Subcutaneous adipose tissue (tissue), 4 donors: ENCODE measurements around the gene TIMM23B. TPM values are rescaled to one million over a fixed set of nuclear protein-coding genes. Genes with fewer than 3 reads are reported as not detected.
"Not testable (repeated sequence)": the region's sequence is repeated elsewhere in the genome, so short reads cannot be mapped to it uniquely, and the experiment has no call there.

Experiments used
- small RNA-seq: library from RNA; depleted of rRNA; stranded (forward); fragments of <200 nt; gene quantifications from one replicate; pipeline ENCODE3, GENCODE V24; 2016
- total RNA-seq, 4 donors: library from RNA; depleted of rRNA; stranded (reverse); fragments of >200 nt; gene quantifications; one replicate each; pipeline ENCODE4 v1.1.0, GENCODE V29; 2016
- TF ChIP-seq, protein P1 (sequence below): fragments of 450-650 bp; IDR thresholded peaks from one replicate; pipeline ENCODE4 v1.5.1; 2016; ENCODE audit warnings: low read depth, mild to moderate bottlenecking, control low read depth, antibody characterized with exemption, moderate library complexity

Gene TIMM23B, protein sequence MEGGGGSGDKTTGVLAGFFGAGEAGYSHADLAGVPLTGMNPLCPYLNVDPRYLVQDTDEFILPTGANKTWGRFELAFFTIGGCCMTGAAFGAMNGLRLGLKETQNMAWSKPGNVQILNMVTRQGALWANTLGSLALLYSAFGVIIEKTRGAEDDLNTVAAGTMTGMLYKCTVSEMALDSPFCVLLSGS
- total RNA-seq: 10 to 100 TPM; 11.2 to 22.0 (median 13.9) TPM

- TF ChIP-seq, protein P1, sequence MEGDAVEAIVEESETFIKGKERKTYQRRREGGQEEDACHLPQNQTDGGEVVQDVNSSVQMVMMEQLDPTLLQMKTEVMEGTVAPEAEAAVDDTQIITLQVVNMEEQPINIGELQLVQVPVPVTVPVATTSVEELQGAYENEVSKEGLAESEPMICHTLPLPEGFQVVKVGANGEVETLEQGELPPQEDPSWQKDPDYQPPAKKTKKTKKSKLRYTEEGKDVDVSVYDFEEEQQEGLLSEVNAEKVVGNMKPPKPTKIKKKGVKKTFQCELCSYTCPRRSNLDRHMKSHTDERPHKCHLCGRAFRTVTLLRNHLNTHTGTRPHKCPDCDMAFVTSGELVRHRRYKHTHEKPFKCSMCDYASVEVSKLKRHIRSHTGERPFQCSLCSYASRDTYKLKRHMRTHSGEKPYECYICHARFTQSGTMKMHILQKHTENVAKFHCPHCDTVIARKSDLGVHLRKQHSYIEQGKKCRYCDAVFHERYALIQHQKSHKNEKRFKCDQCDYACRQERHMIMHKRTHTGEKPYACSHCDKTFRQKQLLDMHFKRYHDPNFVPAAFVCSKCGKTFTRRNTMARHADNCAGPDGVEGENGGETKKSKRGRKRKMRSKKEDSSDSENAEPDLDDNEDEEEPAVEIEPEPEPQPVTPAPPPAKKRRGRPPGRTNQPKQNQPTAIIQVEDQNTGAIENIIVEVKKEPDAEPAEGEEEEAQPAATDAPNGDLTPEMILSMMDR: not testable (repeated sequence)
These were observed at the start of gene TIMM23B, which contains the start of gene PARG for GRCh38 chr10:49941447-49942338. TSS of gene TIMM23B (plus strand) at chr10:49942053. CDS start at chr10:49942195, 142 bp downstream. TSS of gene PARG (minus strand) at chr10:49942027. CDS start at chr10:49941725, 302 bp downstream.

GRCh38 chr10:49988376-49988775 is 46.5 kb downstream of the TIMM23B start, which contains the start of gene AGAP6:
TSS of gene AGAP6 (plus strand) at chr10:49988406. CDS start at chr10:49988716, 310 bp downstream.
- TF ChIP-seq, protein P1: not testable (repeated sequence)

DNA sequence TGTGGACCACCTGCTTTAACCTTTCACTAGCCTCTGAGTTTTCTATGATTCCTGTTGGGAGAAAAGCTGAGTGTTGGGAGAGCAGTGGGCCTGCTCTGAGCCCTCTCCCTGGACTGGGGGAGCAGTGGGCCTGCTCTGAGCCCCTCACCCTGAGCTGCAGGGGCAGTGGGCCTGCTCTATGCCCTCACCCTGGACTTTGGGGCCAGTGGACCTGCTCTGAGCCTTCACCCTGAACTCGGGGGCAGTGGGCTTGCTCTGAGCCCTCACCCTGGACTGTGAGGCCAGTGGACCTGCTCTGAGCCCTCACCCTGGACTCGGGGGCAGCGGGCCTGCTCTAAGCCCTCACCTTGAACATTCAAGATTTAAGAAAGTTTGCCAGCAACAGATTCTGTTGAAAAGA is 79.8 kb downstream of the TIMM23B start:
- TF ChIP-seq, protein P1: no peak

Small RNA genes within 50 kb of the gene (small RNA-seq; reads per million reads assigned to genes)
- gene RNA5SP317 (not detected), gene SNORA74C-2 (not detected)

Other genes with a start within 250 kb of the TIMM23B start
- not detected for gene OGDHL, start 179.7 kb upstream of the TIMM23B start, total RNA-seq
- gene PARG, start within 50 bp of the TIMM23B start, total RNA-seq: 10 to 100 TPM; 18.9 to 28.2 (median 26.6) TPM
- gene AGAP6, start 46.4 kb downstream of the TIMM23B start, total RNA-seq: 10 to 100 TPM; 11.4 to 19.4 (median 15.7) TPM
- gene WASHC2A, start 125.9 kb downstream of the TIMM23B start, total RNA-seq: 10 to 100 TPM; 38.1 to 52.9 (median 42.2) TPM